GM18498 (cell line): ENCODE measurements around the gene MCCD1.

Source experiments
- ATAC-seq: cut with Tn5 transposase; IDR thresholded peaks from one replicate; pipeline ENCODE4 v1.9.1; 2021; ENCODE audit warnings: mild to moderate bottlenecking, moderate library complexity; ENCODE audit not compliant: unreplicated experiment

The MCCD1 gene

DNA sequence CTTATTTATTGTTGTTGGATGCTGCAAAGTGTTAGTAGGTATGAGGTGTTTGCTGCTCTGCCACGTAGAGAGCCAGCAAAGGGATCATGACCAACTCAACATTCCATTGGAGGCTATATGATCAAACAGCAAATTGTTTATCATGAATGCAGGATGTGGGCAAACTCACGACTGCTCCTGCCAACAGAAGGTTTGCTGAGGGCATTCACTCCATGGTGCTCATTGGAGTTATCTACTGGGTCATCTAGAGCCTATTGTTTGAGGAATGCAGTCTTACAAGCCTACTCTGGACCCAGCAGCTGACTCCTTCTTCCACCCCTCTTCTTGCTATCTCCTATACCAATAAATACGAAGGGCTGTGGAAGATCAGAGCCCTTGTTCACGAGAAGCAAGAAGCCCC, 18.8 kb upstream of the MCCD1 start:
- no peak for ATAC-seq

DNA sequence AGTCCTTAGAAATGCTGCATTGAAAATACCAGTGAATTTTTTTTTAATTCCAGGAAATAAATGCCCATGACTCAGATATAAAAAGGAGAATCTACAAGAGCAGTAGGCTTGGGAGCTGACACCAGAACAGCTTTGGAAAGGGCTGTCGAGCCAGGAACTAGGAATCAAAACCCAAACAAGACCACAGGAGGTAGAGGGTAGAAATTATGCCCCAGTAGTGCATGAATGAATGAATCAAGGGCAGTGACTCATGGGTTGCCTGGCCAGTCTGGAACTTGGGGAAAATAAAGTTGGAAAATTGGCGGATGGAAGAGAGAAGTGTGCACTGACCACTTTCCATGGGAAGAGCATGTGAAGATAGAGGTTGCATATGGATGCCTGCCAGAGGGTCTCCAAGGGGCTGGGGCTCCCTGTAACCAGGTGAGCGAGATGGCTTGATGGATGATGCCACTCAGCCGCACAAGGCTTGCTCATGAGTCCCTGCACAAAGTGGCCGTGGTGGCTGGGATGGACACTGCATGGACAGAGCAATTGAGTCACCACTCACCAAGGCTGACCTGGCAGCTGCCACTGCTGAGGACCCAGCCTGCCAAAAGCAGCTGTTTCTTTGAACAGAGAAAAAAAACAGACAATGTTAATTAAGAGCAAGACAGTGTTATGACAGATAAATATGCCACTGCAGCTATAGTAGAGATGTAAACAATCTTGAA, 15.2 kb upstream of the MCCD1 start:
- no peak for ATAC-seq

DNA sequence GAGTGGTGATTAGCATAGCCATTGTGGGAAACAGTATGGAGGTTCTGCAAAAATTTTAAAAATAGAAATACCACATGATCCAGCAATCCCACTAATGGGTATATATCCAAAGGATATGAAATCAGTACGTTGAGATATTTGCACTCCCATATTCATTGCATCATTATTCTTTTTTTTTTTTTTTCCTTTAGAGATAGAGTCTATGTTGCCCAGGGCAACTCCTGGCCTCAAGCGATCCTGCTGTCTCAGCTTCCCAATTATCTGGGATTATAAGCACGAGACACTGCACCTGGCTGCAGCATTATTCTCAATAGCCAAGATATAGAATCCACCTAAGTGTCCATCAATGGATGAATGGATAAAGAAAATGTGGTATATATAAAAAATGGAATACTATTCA, 6.9 kb upstream of the MCCD1 start:
- no peak for ATAC-seq

DNA sequence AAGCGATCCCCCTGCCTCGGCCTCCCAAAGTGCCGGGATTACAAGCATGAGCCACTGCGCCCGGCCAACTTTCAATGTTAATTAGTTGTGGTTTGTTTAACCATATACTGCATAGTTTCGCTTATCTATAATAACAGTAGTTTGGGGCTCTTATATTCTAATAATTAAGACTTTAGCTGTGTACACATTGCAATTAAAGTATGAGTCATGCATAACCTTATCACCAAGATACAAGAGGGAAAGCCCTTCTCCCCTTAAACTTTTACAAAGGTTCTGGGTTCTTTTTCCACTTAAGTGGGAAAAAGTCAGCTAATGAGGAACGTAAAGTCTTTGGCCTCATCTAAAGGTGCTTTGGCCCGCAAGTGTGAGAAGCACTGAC, 3.2 kb upstream of the MCCD1 start:
- no peak for ATAC-seq

DNA sequence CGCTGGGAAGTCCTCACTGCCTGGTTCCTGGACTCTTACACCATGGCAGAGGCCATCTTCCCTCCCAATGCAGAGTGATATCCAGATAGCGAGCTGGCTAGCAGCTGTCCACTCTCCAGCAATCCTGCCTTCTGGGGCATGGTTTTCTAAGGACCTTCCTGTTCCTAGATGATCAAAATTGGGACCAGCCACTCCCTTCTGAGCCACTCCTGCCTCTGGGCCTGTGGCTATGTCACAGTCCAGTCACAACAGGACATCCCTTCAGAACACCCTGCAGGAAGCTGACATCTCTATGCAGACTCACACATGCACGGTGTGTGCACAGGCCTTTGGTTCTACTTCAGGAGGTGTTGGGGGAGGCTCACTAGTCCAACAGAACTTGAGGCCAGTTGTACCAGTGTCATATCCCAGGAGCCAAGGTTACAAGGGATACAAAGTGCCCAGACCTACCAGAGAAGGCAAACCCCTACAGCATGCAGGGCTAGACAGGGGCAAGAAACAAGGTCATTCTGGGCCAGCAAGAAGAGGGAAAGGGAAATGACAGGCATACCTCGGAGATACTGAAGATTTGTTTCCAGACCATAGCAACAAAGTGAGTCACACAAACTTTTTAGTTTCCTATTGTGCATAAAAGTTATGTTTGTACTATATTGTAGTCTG, 2.7 kb upstream of the MCCD1 start:
- ATAC-seq, result no peak

DNA sequence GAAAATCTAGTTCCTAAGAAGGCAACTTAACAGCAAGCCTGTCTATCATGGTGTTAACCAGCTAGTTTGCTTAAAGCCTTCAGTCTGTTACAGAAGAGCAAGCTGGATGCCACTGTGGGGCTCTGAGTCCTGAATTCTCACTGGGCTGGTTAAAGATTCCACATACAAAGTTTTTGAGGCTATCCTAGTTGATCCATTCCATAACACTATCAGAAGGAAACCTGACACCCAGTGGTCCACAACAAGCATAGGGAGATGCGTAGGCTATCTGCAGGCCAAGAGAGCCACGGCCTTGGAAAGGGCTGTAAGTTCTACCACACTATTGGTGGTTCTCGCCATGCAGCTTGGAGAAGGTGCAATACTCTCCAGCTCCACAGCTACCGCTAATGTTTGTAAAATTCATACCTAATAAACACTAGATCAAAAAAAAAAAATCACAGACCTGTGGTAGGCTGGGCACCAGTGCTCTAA, 420 bp upstream of the MCCD1 start:
- no peak for ATAC-seq

DNA sequence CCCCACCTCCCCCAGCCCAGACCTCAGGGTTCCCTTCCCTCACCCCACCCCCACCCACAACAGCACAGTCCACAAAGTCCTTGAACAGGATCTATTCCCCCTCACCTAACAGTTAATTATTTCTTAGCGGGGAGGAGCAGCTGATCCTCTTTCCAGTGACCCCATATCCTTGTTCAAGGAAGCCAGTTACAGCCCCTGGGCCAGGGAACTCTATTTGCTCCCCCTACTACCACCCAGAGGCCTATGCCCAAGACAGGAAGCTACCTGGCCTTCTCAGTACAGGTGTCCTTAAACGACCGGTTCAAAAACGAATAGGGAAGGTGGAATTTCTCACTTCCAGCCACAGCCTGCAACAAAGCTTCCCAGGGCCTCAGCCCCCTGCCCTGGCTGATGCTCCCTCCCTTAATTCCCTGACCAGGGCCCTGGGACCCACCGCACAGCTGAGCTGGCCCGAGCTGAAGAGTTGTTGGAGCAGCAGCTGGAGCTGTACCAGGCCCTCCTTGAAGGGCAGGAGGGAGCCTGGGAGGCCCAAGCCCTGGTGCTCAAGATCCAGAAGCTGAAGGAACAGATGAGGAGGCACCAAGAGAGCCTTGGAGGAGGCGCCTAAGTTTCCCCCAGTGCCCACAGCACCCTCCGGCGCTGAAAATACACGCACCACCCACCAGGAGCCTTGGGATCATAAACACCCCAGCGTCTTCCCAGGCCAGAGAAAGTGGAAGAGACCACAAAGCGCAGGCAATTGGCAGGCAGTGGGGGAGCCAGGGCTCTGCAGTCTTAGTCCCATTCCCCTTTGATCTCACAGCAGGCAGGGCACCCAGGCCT, 778 bp downstream of the MCCD1 start:
- ATAC-seq, result no peak

DNA sequence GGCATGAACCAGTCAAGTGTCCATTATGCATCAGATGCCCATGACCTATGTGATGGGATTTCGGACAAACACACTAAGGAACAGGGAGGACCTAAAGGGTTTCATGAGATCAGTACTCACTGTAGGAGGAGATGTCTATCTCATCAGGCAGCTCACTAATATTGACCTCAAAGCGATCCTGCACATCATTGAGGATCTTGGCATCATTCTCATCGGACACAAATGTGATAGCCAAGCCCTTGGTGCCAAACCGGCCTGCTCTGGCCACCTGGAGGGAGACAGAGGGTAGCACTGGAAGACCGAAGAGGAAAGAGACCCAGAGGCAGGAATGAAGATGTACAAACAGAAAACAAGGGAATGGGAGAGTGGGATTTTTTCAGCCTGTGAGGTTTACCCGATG, 1.9 kb downstream of the MCCD1 start:
- ATAC-seq, result no peak

DNA sequence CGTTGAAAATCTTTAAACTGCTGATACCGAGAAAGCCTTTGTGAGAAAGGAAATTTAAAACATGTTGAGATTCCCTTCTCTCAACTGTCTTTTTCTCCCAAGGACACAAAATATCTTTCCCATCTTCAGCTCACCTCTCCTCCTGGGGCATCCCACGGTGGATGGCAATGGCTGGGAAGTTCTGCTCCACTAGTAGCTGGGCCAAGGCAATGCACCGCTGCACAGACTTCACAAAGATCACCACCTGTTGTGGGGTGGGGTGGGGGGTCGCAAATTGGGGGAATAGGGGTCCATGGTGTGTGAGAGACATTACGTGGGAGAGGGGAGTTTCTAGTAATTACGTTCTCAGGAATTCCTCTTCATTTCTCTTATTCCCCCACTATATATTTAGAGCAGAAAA, 2.4 kb downstream of the MCCD1 start:
- no peak for ATAC-seq

DNA sequence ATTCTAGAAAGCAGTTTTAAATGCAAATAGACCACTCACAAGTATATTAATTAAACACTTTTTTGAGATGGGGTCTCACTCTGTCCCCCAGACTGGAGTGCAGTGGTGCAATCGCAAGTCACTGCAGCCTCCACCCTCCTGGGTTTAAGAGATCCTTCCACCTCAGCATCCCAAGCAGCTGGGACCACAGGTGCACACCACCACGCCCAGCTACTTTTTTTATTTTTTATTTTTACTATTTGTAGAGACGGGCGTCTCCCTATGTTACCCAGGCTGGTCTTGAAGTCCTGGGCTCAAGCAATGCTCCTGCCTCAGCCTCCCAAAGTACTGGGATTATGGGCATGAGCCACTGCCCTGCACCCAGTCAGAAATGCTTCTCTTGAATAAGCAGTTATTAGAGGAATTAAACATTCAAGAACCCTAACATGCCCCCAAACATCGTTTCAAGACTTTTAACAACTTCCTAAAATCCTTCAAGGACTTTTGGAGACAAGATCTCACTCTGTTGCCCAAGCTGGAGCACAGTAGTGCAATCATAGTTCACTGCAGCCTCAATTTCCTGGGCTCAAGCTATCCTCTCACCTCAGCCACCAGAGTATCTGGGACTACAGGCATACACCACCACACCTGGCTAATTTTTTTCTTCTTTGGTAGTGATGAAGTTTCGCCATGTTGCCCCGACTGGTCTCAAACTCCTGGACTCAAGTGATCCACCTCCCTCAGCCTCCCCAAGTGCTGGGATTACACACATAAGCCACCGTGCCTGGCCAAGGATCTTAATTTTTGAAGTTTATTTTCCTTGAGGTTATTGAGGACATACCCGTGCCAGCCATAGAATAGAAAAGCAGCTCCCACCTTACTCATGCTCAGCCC, 3.2 kb downstream of the MCCD1 start:
- no peak for ATAC-seq

DNA sequence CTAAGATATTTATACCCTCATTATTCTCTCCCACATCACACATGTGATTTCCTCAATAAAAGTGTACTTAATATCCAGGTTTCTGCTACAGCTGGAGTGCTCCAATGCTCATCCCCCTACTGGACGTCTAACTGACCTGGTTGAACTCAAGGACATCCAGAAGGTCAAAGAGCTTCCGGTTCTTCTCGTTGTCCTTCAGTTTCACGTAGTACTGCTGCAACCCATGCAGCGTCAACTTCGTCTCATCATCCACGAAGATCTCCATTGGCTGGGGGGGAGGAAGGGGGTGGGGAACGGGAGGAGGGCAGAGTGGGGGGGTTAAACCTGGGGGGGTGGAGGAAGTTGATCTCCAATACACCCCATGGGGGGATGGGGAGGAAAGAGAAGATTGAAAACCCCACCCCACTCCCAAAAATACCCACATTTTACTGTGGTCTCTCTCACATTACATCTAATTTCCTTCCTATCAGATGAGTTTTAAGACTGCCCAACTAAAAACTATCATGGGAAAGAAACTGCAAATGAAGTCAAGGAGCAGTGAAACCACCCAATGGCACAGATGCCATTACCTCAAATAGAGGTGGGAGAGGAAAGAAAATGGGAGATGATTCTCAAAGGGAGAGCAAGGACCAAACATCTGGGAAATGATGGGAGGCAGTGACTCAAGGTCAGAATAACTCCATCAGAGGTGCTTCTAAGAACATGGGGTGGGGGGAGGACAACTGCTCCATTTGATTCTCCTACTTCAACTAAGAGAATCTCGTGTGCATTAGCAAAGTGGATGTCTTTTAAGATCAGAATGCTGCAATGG, 4.1 kb downstream of the MCCD1 start:
- ATAC-seq, result no peak

DNA sequence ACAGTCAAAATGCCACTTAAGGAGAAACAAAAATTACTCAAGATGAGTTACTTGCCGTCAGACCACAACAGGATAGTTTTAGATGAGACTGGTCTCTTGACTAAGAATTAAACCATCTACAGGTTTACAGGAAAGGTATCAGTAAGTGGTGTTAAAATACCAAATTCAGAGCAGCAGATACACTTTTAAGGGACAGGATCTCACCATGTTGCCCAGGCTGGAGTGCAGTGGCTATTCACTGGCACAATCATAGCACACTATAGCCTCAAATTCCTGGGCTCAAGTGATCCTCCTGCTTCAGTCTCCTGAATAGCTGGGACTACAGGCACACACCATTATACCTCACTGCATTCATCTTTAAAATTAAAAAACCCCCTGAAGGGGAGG, 4.7 kb downstream of the MCCD1 start:
- no peak for ATAC-seq

DNA sequence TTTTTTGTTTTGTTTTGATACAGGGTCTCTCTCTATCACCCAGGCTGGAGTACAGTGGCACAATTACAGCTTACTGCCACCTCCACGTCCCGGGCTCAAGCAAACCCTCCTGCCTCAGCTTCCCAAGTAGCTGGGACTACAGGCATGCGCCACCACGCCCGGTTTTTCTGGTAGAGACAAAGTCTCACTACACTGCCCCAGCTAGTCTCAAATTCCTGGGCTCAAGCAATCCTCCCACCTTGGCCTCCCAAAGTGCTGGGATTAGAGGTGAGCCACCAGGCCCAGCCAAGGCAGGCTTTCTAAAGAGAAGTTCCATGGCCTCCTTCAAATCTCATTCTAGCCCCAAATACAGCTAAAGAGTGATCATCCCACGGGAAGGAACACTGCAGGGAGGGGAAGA, 5.2 kb downstream of the MCCD1 start:
- no peak for ATAC-seq

DNA sequence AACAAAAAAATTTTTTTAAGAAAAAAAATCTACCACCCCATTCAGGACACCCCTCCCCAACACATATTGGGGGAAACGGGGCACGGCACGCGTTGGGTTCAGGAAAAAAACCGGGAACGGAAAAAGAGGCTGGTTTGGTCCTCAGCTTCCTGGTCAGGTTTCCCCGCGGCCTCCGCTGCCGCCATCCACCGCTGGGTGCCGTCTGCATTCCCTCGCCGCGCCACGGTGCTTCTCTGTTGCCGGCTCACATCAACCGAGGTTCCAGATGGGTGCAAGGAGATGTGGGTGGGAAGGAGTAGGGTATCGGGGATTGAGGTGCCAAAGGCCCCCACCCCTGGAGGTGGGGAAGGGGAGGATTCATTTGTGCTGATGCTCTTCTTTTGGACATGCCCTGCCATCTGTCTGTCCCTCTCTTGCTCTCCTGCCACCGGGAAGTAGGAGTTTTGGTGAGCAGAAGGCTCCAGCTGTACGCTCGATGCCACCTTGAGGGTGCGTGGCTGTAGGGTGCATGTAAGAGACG, 5.8 kb downstream of the MCCD1 start:
- ATAC-seq, result no peak

DNA sequence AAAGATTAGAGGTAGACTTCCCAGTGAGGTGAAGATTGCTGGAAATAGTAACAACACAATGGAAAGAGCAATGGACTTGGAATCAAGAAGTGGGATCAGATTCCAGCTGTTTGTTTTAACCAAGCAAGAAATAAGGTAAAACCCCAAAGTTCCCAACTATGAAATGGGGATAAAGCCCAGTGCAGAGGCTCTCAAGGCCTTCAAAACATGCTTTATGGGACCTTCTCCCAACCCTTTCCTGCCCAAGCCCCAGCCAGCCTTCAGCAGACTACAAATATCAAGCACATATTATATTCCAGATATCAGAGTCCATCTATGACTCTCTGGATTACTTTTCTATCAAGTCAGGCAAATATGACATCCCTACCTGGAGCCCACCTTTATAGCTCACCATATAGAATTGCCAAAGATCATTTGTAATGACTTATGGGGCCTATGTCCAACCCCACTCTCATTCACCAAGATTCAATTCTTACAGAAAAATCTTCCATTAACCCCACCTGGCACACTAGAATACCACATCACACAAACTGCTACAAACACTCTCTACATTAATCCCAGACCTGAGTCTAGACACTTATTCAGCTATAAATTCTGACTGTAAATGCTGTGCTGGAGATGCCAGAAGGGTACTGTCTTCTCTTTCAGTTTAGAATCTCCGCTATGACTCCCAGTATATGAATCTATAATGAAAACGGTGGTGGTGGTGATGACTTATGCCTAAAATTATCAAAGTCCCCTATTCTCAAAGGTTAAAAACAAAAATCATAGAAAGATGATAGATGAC, 7.0 kb downstream of the MCCD1 start:
- ATAC-seq, result no peak

DNA sequence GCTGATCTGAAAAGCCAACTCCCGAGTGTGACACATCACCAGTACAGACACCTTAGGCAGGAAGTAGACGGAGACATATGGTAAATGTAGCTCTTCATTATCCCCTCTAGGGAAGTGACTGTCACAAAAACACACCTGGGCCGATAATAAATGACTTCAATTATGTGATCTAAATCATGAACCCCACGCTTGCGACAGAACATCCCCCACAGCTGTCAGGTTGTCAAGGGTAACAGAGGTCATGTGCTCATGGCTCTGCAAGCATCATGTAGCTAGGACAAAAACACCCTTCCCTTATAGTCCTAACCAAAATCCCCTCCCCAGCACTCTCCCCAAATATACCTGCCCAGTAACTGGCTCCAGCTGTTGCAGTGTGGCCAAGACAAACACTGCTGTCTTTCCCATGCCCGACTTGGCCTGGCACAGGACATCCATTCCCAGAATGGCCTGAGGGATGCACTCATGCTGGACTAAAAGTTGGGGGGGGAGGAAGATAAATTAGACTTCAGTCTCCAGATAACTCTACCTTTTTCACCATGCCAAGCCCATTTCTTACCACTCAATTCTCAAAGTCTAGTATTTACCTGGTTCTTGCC, 10.1 kb downstream of the MCCD1 start:
- no peak for ATAC-seq

DNA sequence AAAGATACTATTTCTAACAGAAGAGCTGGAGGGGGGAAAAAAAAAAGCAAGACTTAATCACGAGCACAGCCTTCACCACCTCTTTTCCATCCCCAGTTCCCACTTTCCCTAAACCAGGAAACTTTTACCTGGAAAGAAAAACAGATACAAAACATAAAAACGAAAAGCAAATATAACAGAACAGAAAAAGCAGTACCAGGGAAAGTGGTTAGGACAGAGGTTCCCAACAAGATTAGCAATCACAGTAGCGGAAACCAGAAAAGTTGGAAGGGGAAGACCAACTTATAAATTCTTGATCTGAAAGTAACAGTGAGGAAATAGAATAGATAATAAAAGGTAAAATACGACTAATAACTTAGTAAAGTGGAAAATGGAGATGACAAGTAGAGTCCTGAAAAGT, 11.9 kb downstream of the MCCD1 start:
- ATAC-seq, result no peak

DNA sequence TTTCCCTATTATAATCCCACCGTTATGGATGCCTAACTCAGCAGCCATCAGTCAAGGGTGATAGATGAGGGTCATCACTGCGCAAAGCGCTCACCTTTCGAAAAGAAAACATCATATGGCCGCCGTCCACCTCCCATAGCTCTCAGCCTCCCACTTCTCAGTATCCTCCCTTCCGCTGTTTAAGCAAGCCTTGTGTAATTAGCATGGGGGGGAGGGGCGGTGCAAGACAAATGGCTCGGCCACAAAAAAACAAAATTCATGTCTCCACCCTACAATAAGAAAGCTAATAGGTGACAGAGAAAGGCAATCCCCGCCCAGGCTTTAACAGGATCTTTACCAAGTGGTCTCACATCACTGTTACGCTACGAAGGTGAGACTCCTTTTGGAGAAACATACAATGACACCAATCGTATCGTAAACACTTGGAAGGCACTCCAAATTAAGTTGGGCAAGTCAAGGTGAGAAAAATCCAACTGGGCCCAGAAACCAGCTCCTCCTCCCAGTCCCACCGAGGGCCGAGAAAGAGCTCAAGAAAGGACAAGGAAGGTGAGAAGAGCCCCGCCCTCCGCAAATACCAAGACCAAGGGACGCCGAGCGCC, 12.4 kb downstream of the MCCD1 start:
- ATAC-seq, result peak; percentile 6
